HepG2 (cell line): Measurements from ENCODE around the gene NOTCH4. TPM values are rescaled to one million over a fixed set of nuclear protein-coding genes. Genes with fewer than 3 reads are reported as not detected.
"Not testable (repeated sequence)": the region's sequence is repeated elsewhere in the genome, so short reads cannot be mapped to it uniquely, and the experiment has no call there.

Experiments used
- ATAC-seq: fragments of 200-7000 bp; cut with Tn5 transposase; 3 replicates; pipeline ENCODE4 v1.9.1; 2020; ENCODE audit warnings: mild to moderate bottlenecking, moderate library complexity
- BruUV-seq: library from RNA; stranded (reverse); fragments of 400-500 nt; replicated peaks from 2 replicates; lab custom pipeline; 2021; lab: Mats Ljungman, UMichigan
- CTCF ChIA-PET: fragments of 300-600 bp; formaldehyde crosslinking; extraction: SDS; loops from one replicate; lab custom pipeline; 2021; ENCODE audit warnings: low total read pairs, inconsistent platforms, low intra/inter-chr PET ratio; lab: Yijun Ruan, JAX
- POLR2A ChIA-PET: fragments of 350-600 bp; sonication (Branson Sonifier 250); formaldehyde crosslinking; loops from one replicate; lab custom pipeline; 2020; ENCODE audit warnings: antibody characterized with exemption, inconsistent platforms; lab: Yijun Ruan, JAX
- DNase-seq: peaks from one replicate; pipeline ENCODE4 v3.0.0-alpha.2; 2015; ENCODE audit warnings: low spot score
- FAIRE-seq: peaks from 3 replicates; lab custom pipeline; 2011; peaks lifted over from hg19 to GRCh38; lab: Jason Lieb, UNC
- H2AFZ ChIP-seq: one replicate; pipeline ENCODE4 v1.6.1; 2011; ENCODE audit warnings: low read length, inconsistent platforms
- H3K27ac ChIP-seq: fragments of 300-600 bp; 3 replicates; pipeline ENCODE4 v1.8.0; 2011; ENCODE audit warnings: mixed run types, mild to moderate bottlenecking, mixed read lengths, low read length, inconsistent platforms; ENCODE audit not compliant: insufficient read depth; ENCODE audit errors: extremely low read length
- H3K27me3 ChIP-seq, 2 experiments: fragments of 200-600 bp in 1 of 2; 2 replicates in 1 of 2; 3 replicates in 1 of 2; pipeline versions ENCODE4 v1.6.0 to v1.8.0; 2011; ENCODE audit warnings: low read length in 2 of 2, mild to moderate bottlenecking in 2 of 2, moderate library complexity in 2 of 2, inconsistent platforms in 1 of 2; ENCODE audit not compliant: insufficient read depth in 2 of 2, control insufficient read depth in 1 of 2
- H3K36me3 ChIP-seq, 2 experiments: fragments of 200-600 bp in 1 of 2; replicated peaks in 1 of 2; 2 replicates in 1 of 2; 3 replicates in 1 of 2; pipeline versions ENCODE4 v1.5.1 to v1.8.0; 2011; ENCODE audit warnings: low read length in 2 of 2, inconsistent platforms in 1 of 2; ENCODE audit not compliant: insufficient read depth in 2 of 2, control insufficient read depth in 1 of 2
- H3K4me1 ChIP-seq: 2 replicates; pipeline ENCODE4 v1.5.1; 2012; ENCODE audit warnings: low read length, inconsistent platforms; ENCODE audit not compliant: insufficient read depth
- H3K4me2 ChIP-seq: 2 replicates; pipeline ENCODE4 v1.6.0; 2011; ENCODE audit warnings: low read depth, low read length, inconsistent platforms
- H3K4me3 ChIP-seq, 3 experiments: fragments of 200-600 bp in 1 of 3; sonication (generic), shearing (Covaris generic) in 1 of 3; replicated peaks in 1 of 3; 2 replicates each; pipeline ENCODE4 v1.5.1; 2011 to 2016; ENCODE audit warnings: low read length in 3 of 3, inconsistent platforms in 2 of 3, low read depth in 2 of 3, mild to moderate bottlenecking in 2 of 3, control low read depth in 1 of 3, mixed read lengths in 1 of 3; ENCODE audit not compliant: insufficient read depth in 1 of 3
- H3K79me2 ChIP-seq: one replicate; pipeline ENCODE4 v1.6.1; 2011; ENCODE audit warnings: low read length, inconsistent platforms; ENCODE audit not compliant: insufficient read depth
- H3K9ac ChIP-seq: 2 replicates; pipeline ENCODE4 v1.6.0; 2011; ENCODE audit warnings: mild to moderate bottlenecking, low read depth, low read length, inconsistent platforms; ENCODE audit not compliant: insufficient read depth
- H3K9me3 ChIP-seq: 2 replicates; pipeline ENCODE4 v1.5.1; 2012; ENCODE audit warnings: mild to moderate bottlenecking, low read length
- H4K20me1 ChIP-seq: 2 replicates; pipeline ENCODE4 v1.6.0; 2011; ENCODE audit warnings: inconsistent platforms, mild to moderate bottlenecking, low read length, moderate library complexity; ENCODE audit not compliant: insufficient read depth
- ATF3 ChIP-seq: sonication (generic); formaldehyde crosslinking; IDR thresholded peaks from 2 replicates; pipeline ENCODE4 v1.4.0; 2020; ENCODE audit warnings: missing genetic modification reagents
- CBX5 ChIP-seq: sonication (generic); formaldehyde crosslinking; IDR thresholded peaks from 2 replicates; pipeline ENCODE4 v1.4.0; 2020; ENCODE audit warnings: missing genetic modification reagents, borderline replicate concordance
- CHD2 ChIP-seq: IDR thresholded peaks from 2 replicates; pipeline ENCODE4 v1.6.1; 2011; ENCODE audit warnings: low read depth, low read length, improper control_type of control experiment
- FOSL1 ChIP-seq: sonication (generic); formaldehyde crosslinking; IDR thresholded peaks from 2 replicates; pipeline ENCODE4 v1.9.0; 2021; ENCODE audit warnings: missing genetic modification reagents, borderline replicate concordance
- FOSL2 ChIP-seq: sonication (generic); formaldehyde crosslinking; IDR thresholded peaks from 2 replicates; pipeline ENCODE4 v1.4.0; 2020; ENCODE audit warnings: missing genetic modification reagents
- KDM2A ChIP-seq: sonication (generic); formaldehyde crosslinking; IDR thresholded peaks from 2 replicates; pipeline ENCODE4 v1.4.0; 2020; ENCODE audit warnings: low read depth, missing genetic modification reagents, borderline replicate concordance
- MEIS2 ChIP-seq: sonication (generic); formaldehyde crosslinking; IDR thresholded peaks from 2 replicates; pipeline ENCODE4 v1.9.0; 2021; ENCODE audit warnings: mild to moderate bottlenecking, missing genetic modification reagents
- SOX6 ChIP-seq, 2 experiments: fragments of 450-650 bp in 1 of 2; sonication (generic) in 1 of 2; formaldehyde crosslinking in 1 of 2; IDR thresholded peaks; 2 replicates each; pipeline versions ENCODE4 v1.4.0 to v1.6.1; 2017 to 2020; ENCODE audit warnings: antibody characterized with exemption in 1 of 2, mild to moderate bottlenecking in 1 of 2, missing genetic modification reagents in 1 of 2
- SSRP1 ChIP-seq: IDR thresholded peaks from 2 replicates; pipeline ENCODE4 v1.6.1; 2016; ENCODE audit warnings: control low read depth
- STAG1 ChIP-seq: sonication (generic); formaldehyde crosslinking; IDR thresholded peaks from 2 replicates; pipeline ENCODE4 v1.4.0; 2020; ENCODE audit warnings: missing genetic modification reagents
- ZNF225 ChIP-seq: sonication (generic); formaldehyde crosslinking; IDR thresholded peaks from 2 replicates; pipeline ENCODE4 v1.4.0; 2020; ENCODE audit warnings: mild to moderate bottlenecking, missing genetic modification reagents
- WGBS: methylation state at CpG from one replicate; pipeline ENCODE4 v1.1.6; 2017; ENCODE audit warnings: low lambda C conversion rate; 5-methylcytosine and 5-hydroxymethylcytosine counted together
- in situ Hi-C: cut with HindIII; loops from 2 replicates; pipeline ENCODE4 v1.10.0; 2017; ENCODE audit warnings: low pct_unique_long_range_greater_than_20kb; ENCODE audit not compliant: extremely low pct_ligation_motif_present
- intact Hi-C: fragments of 100-400 bp; cut with micrococcal nuclease; formaldehyde crosslinking; loops from one replicate; pipeline ENCODE4 v1.10.0; 2022; ENCODE audit not compliant: unreplicated experiment
- polyA plus RNA-seq, 8 experiments: library from polyadenylated mRNA; depleted of rRNA in 3 of 8; stranded (reverse) in 7 of 8; unstranded in 1 of 8; fragments of >200 nt; fragmentation: Illumina TruSeq in 4 of 8; extraction: Trizol in 4 of 8; gene quantifications; 2 replicates each; pipeline versions ENCODE4 v1.2.1 to v1.2.3, GENCODE V29; 2011 to 2016; ENCODE audit warnings: low read depth in 4 of 8, missing spikeins in 1 of 8, mixed read lengths in 1 of 8; ENCODE audit not compliant: insufficient read depth in 1 of 8
- total RNA-seq, 5 experiments: library from RNA; depleted of rRNA; stranded (reverse); fragments of >200 nt; fragmentation: Illumina TruSeq; extraction: Trizol; gene quantifications; 2 replicates each; pipeline ENCODE4 v1.2.3, GENCODE V29; 2016; ENCODE audit warnings: low read depth in 1 of 5
- TF ChIP-seq, protein P1 (sequence below): sonication (generic); formaldehyde crosslinking; IDR thresholded peaks from 2 replicates; pipeline ENCODE4 v1.5.0; 2020; ENCODE audit warnings: mild to moderate bottlenecking, missing genetic modification reagents, moderate library complexity

The NOTCH4 gene
- total and polyA plus RNA-seq, 2 of the 13 experiments (the other 11 are each of a cell fraction or from before 2014, with no cell fraction given), result 0.51 to 0.83 TPM

DNA sequence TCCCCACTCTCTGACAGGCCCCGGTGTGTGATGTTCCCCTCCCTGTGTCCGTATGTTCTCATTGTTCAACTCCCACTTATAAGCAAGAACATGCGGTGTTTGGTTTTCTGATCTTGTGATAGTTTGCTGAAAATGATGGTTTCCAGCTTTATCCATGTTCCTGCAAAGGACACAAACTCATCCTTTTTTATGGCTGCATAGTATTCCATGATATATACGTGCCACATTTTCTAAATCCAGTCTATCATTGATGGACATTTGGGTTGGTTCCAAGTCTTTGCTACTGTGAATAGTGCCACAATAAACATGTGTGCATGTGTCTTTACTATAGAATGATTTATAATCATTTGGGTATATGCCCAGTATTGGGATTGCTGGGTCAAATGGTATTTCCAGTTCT, 33.4 kb upstream of the NOTCH4 start:
- POLR2A ChIA-PET, DNase-seq, H3K79me2 ChIP-seq, H3K36me3 ChIP-seq, FAIRE-seq, H2AFZ ChIP-seq, H4K20me1 ChIP-seq, CTCF ChIA-PET, H3K9me3 ChIP-seq, H3K4me3 ChIP-seq, H3K9ac ChIP-seq, H3K27ac ChIP-seq, ATAC-seq, intact Hi-C loops, BruUV-seq, in situ Hi-C loops, H3K4me2 ChIP-seq: not testable (repeated sequence)
- WGBS, result 45% methylated on average over 4 of the region's 4 CpGs
- peaks cover 0 to 16% of the 10 kb centered on the region in 2 experiments; a peak in 2 of 5 replicates for H3K27me3 ChIP-seq
- peaks cover 10% of the 10 kb centered on the region; the same call in 1 of the 2 replicates for H3K4me1 ChIP-seq

- DNase-seq (peak; percentile 48), ATAC-seq (peak; percentile 87), FAIRE-seq (no peak)
- BruUV-seq, result no TSS peak
- Histone ChIP-seq H4K20me1 (no peaks in the 10 kb centered on the region), H3K9me3 (no peaks in the 10 kb centered on the region), H3K4me3 (no peak overlapping the region; a peak in 1 of 6 replicates), H3K27me3 (peaks cover 0 to 14% of the 10 kb centered on the region in 2 experiments; a peak in 2 of 5 replicates), H3K79me2 (no peaks in the 10 kb centered on the region), H3K27ac (no peak overlapping the region), H2AFZ (no peak overlapping the region), H3K36me3 (no peaks in the 10 kb centered on the region), H3K4me2 (peak overlapping the region; percentile 50), H3K9ac (no peak overlapping the region), H3K4me1 (peaks cover 10% of the 10 kb centered on the region; the same call in 1 of the 2 replicates)
- intact Hi-C loops (no loop called here), in situ Hi-C loops (no loop called here)
- WGBS, result 17% methylated on average over 30 of the region's 30 CpGs
- ChIA-PET CTCF (interaction anchor here (1.2 to 1.8 kb wide), 2 partner anchors 11 to 136 kb away, joined by 5 to 6 read pairs; no protein-coding TSS in a partner anchor), POLR2A (no interaction called here)
- TF ChIP-seq STAG1 (CRISPR knock-in tag), result peak; percentile 35
- TF ChIP-seq SOX6 (IDR thresholded peaks at IDR 0.05), result no peak
- TF ChIP-seq SOX6 (CRISPR knock-in tag; IDR thresholded peaks at IDR 0.05), result peak; percentile 11; the same call in 1 of the 2 replicates
- TF ChIP-seq CBX5, result 0 out of 2 replicates have a peak, but pooled peaks have one; percentile 38
- TF ChIP-seq SSRP1, result no peak
- TF ChIP-seq MEIS2 (CRISPR knock-in tag), result no peak
- TF ChIP-seq FOSL2, result peak; percentile 93
- TF ChIP-seq ZNF225 (CRISPR knock-in tag), result peak; percentile 63; the same call in 1 of the 2 replicates
- no peak for TF ChIP-seq CHD2
- TF ChIP-seq FOSL1, result peak; percentile 53; the same call in 1 of the 2 replicates
- peak; percentile 75; the same call in 1 of the 2 replicates for TF ChIP-seq KDM2A (CRISPR knock-in tag)
- peak; percentile 68; the same call in 1 of the 2 replicates for TF ChIP-seq ATF3 (CRISPR knock-in tag)
- TF ChIP-seq, protein P1, sequence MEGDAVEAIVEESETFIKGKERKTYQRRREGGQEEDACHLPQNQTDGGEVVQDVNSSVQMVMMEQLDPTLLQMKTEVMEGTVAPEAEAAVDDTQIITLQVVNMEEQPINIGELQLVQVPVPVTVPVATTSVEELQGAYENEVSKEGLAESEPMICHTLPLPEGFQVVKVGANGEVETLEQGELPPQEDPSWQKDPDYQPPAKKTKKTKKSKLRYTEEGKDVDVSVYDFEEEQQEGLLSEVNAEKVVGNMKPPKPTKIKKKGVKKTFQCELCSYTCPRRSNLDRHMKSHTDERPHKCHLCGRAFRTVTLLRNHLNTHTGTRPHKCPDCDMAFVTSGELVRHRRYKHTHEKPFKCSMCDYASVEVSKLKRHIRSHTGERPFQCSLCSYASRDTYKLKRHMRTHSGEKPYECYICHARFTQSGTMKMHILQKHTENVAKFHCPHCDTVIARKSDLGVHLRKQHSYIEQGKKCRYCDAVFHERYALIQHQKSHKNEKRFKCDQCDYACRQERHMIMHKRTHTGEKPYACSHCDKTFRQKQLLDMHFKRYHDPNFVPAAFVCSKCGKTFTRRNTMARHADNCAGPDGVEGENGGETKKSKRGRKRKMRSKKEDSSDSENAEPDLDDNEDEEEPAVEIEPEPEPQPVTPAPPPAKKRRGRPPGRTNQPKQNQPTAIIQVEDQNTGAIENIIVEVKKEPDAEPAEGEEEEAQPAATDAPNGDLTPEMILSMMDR (CRISPR knock-in tag), result peak; percentile 72
Observed at GRCh38 chr6:32255199-32256153, 31.6 kb upstream of the NOTCH4 start.
